GM18951 (cell line): ENCODE data around the gene ATP6V1G3.

Experiments used
- POLR2A ChIP-seq: IDR thresholded peaks from 4 replicates; pipeline ENCODE4 v1.6.1; 2011; ENCODE audit warnings: mild to moderate bottlenecking; ENCODE audit not compliant: insufficient read length, insufficient read depth; ENCODE audit errors: extremely low read depth
- in situ Hi-C: fragments of 300-500 bp; cut with MboI; formaldehyde crosslinking; loops from one replicate; pipeline ENCODE4 v1.12.0; 2022; ENCODE audit warnings: low sequenced_read_pairs, mixed read lengths, inconsistent platforms; ENCODE audit not compliant: unreplicated experiment

ATP6V1G3 gene

GRCh38 chr1:198498881-198499280, 41.6 kb downstream of the ATP6V1G3 start:
- in situ Hi-C loops, result no loop called here

DNA sequence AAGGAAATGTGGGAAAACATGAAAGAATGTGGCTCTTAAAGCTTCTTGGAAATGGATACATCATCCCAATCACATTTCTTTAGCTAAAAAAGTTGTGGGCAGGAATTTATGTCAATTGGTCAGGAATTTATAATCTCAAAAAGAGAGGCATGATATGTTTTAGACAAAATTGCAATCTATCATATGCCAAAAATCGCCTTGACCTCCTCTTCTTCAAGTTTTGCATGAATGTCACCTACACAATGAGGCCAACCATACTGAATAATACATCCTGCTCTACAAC, 42.4 kb downstream of the ATP6V1G3 start:
- in situ Hi-C loops, result no loop called here
- TF ChIP-seq POLR2A, result no peak

More at GRCh38 chr1:198498881-198499280, 41.6 kb downstream of the ATP6V1G3 start:
- TF ChIP-seq POLR2A, result no peak

GRCh38 chr1:198497326-198498102, 43.0 kb downstream of the ATP6V1G3 start:
- in situ Hi-C loops, result no loop called here
- no peak for TF ChIP-seq POLR2A

DNA sequence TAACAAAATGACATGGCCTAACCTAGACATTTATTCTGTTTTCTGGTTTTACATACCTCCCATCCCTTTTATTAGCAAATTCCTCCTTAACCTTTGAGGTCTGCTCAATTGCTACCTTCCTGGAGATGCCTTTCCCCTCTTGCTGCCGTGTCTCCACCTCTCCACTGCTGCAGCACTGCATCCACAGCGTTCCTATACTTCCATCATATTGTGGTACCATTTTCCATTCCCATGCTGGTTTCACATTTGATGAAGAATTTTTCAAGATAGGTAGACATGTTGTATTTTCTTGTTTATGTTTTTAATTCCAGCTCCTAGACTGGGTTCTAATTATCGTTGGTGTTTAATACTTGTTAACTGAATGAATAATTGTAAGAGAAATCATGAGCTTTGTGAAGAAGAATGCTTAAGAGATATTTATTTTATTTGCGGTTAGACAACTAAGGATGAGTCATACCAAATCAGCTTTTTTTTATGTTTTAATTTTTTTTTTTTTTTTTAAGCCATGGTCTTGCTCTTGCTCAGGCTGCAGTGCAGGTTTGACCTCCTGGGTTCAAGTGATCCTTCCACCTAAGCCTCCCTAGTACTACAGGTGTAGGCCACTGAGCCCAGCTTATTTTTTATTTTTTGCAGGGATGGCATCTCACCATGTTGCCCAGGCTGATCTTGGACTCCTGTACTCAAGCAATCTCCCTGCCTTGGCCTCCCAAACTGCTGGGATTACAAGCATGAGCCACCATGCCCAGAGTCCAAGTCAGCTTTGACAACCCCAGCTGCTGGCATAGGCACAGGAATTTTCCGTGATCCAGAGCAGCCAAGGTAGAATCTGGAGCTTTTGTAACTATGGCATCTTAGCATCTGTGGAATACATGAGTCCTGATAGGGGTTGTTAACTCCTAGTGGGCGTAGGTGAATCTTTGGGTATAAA, 44.0 kb downstream of the ATP6V1G3 start:
- in situ Hi-C loops, result no loop called here
- TF ChIP-seq POLR2A, result no peak

- TF ChIP-seq POLR2A, result no peak
- in situ Hi-C loops, result no loop called here
Observed at GRCh38 chr1:198495631-198496030, 44.8 kb downstream of the ATP6V1G3 start.

- in situ Hi-C loops, result no loop called here
- TF ChIP-seq POLR2A, result no peak
Observed at GRCh38 chr1:198494658-198495103, 45.8 kb downstream of the ATP6V1G3 start.

GRCh38 chr1:198494139-198494538, 46.3 kb downstream of the ATP6V1G3 start:
- TF ChIP-seq POLR2A, result no peak
- in situ Hi-C loops, result no loop called here

GRCh38 chr1:198493329-198493728, 47.2 kb downstream of the ATP6V1G3 start:
- no peak for TF ChIP-seq POLR2A
- in situ Hi-C loops, result no loop called here

DNA sequence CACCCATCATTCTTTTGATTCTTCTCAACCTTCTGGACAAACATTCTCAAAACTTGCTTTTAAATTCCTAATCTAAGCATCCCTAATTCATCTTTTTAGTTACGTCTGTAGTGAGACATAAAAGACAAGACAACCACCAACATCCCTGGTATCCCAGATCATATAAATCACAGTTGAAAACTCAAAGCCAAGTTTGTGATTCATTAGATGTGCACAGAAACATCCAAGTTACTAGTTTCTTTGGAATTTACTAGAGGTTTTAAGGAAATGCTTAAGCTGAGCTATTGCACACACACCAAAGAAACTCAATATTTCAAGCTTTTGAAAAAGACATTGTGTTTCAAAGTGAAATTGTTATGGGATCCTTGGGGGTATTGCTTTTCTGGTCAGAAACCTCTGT, 47.6 kb downstream of the ATP6V1G3 start:
- in situ Hi-C loops, result no loop called here
- TF ChIP-seq POLR2A, result no peak

- TF ChIP-seq POLR2A, result no peak
- in situ Hi-C loops, result no loop called here
Observed at GRCh38 chr1:198491596-198491995, 48.9 kb downstream of the ATP6V1G3 start.

GRCh38 chr1:198491028-198491427, 49.5 kb downstream of the ATP6V1G3 start:
- no peak for TF ChIP-seq POLR2A
- in situ Hi-C loops, result no loop called here

GRCh38 chr1:198490224-198490623, 50.3 kb downstream of the ATP6V1G3 start:
- in situ Hi-C loops, result no loop called here
- no peak for TF ChIP-seq POLR2A

DNA sequence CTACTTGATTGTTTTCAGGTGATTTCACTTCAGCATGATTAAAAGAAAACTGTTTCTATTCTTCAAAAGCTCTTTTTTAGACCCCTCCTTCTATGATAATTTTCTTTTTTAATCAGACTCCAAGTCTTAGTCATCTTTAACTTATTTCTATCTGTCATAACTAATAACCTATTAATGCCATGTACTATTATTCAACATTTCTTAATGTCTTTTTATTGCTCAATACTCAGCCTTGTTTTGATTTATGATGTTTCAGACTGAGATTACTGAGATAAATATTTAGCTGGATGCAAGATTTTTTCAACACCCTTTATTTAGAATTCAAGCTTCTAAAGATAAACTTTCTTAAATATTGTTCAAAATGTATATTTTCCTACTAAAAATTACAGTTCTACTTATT, 53.6 kb downstream of the ATP6V1G3 start:
- in situ Hi-C loops, result no loop called here
- TF ChIP-seq POLR2A, result no peak

DNA sequence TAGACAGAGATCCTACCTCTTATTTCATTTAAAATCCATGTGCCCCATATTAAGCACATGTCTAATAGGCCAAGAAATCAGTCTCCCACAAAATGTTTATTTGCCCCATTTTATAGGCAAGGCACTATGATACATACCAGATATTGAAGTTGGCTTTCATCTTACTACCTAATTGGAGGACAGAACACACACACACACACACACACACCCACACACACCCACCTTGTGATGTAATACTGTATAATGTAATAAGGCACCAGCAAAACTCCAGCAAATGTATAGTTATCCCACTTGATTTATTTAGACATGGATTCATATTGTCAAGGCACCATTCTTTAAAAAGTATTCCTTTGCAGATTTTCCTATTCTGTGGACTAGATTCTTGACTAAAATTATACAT, 56.8 kb downstream of the ATP6V1G3 start:
- in situ Hi-C loops, result no loop called here
- TF ChIP-seq POLR2A, result no peak
